Transverse colon (tissue), 4 donors: ENCODE results near the gene TRIB2. TPM values are rescaled to one million over a fixed set of nuclear protein-coding genes. Genes with fewer than 3 reads are reported as not detected.

ENCODE experiments used
- DNase-seq: peaks from one replicate; pipeline ENCODE4 v3.0.0-alpha.2; 2019
- H3K27ac ChIP-seq, 4 donors: fragments of 200-600 bp; sonication (generic); 2 replicates each; pipeline ENCODE4 v1.5.1; 2016 to 2018; ENCODE audit warnings: inconsistent platforms in 4 of 4
- H3K27me3 ChIP-seq: fragments of 200-600 bp; sonication (generic); 2 replicates; pipeline ENCODE4 v1.5.1; 2017; ENCODE audit warnings: inconsistent platforms
- H3K36me3 ChIP-seq, 4 donors: fragments of 200-600 bp; sonication (generic); 2 replicates each; pipeline ENCODE4 v1.5.1; 2017 to 2019; ENCODE audit warnings: inconsistent platforms in 4 of 4
- H3K4me1 ChIP-seq, 4 donors: fragments of 200-600 bp; sonication (generic); 2 replicates each; pipeline ENCODE4 v1.5.1; 2017 to 2020; ENCODE audit warnings: inconsistent platforms in 4 of 4
- H3K4me3 ChIP-seq, 4 donors: fragments of 200-600 bp; sonication (generic); 1 replicate in 1 of 4; 2 replicates in 3 of 4; pipeline versions ENCODE4 v1.5.1 to v1.6.1; 2017 to 2019; ENCODE audit warnings: inconsistent platforms in 4 of 4
- H3K9me3 ChIP-seq, 2 donors: fragments of 200-600 bp; sonication (generic); 2 replicates each; pipeline ENCODE4 v1.5.1; 2017 to 2019; ENCODE audit warnings: inconsistent platforms in 2 of 2
- CTCF ChIP-seq, 5 experiments: fragments of 200-600 bp in 3 of 5; fragments of 450-650 bp in 2 of 5; sonication (generic) in 3 of 5; IDR thresholded peaks; 1 replicate in 2 of 5; 2 replicates in 3 of 5; pipeline ENCODE4 v1.5.1; 2016 to 2017; ENCODE audit warnings: antibody characterized with exemption in 5 of 5, inconsistent platforms in 3 of 5, mild to moderate bottlenecking in 2 of 5, moderate library complexity in 1 of 5
- EP300 ChIP-seq: sonication (generic); formaldehyde crosslinking; IDR thresholded peaks from one replicate; pipeline ENCODE4 v1.6.1; 2017; ENCODE audit warnings: antibody characterized with exemption, low read depth
- POLR2A ChIP-seq: fragments of 450-650 bp; IDR thresholded peaks from one replicate; pipeline ENCODE4 v1.6.1; 2016; ENCODE audit warnings: antibody characterized with exemption, mild to moderate bottlenecking, moderate library complexity
- POLR2AphosphoS5 ChIP-seq, 3 donors: sonication (generic); formaldehyde crosslinking; IDR thresholded peaks; one replicate each; pipeline ENCODE4 v1.6.1; 2016; ENCODE audit warnings: antibody characterized with exemption in 3 of 3
- WGBS, 2 donors: methylation state at CpG; one replicate each; pipeline ENCODE4 v1.1.5; 2018; ENCODE audit warnings: low coverage in 1 of 2; 5-methylcytosine and 5-hydroxymethylcytosine counted together
- in situ Hi-C, 4 donors: fragments of 200-750 bp; cut with MboI; loops; one replicate each; pipeline versions ENCODE4 v1.15.0 to v1.15.1; 2017; ENCODE audit warnings: low sequenced_read_pairs in 3 of 4, low pct_ligation_motif_present in 1 of 4, low pct_unique_long_range_greater_than_20kb in 1 of 4
- intact Hi-C: fragments of 100-400 bp; cut with DNase I; formaldehyde crosslinking; loops from one replicate; pipeline ENCODE4 v1.15.1; 2023; ENCODE audit warnings: low total_unique reads
- total RNA-seq, 4 donors: library from RNA; depleted of rRNA; stranded (reverse); fragments of >200 nt; gene quantifications; one replicate each; pipeline ENCODE4 v1.1.0, GENCODE V29; 2016

TRIB2 gene
- total RNA-seq, 4 donors from 2014 or later = 14.2 to 109 (median 36.1) TPM

DNA sequence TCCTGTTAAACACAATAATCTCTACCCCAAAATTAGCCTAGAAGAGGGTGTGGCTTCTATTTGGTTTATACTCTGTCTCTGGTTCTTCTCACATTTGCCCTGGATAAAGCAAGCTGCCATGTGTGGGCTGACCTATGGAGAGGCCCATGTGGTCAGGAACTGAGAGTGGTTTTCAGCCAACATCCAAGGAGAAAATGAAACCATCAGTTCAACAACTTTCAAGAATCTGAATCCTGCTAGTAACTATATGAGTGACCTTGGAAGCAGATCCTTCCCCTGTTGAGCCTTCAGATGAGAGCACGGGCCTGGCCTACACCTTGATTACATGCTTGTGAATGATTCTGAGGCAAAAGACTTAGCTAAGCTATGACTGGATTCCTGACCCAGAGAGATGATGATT lies 11.5 kb upstream of the TRIB2 start:
- Histone ChIP-seq H3K36me3 (no peaks in the 10 kb centered on the region), H3K4me1 (peaks cover 0 to 3% (median 0%) of the 10 kb centered on the region in 4 donors), H3K27me3 (no peaks in the 10 kb centered on the region), H3K9me3 (no peaks in the 10 kb centered on the region), H3K4me3 (no peak overlapping the region), H3K27ac (no peak overlapping the region)
- intact Hi-C loops = no loop called here
- WGBS, 2 donors = 91 to 100% methylated on average over 1 of the region's 1 CpG
- in situ Hi-C loops = loop anchor here in 3 of 4 donors (25.0 kb wide), 3 partner anchors 543 to 868 kb away; no protein-coding TSS in a partner anchor
- DNase-seq = no peak
- TF ChIP-seq CTCF (IDR thresholded peaks at IDR 0.05) = no peak
- TF ChIP-seq POLR2A = no peak
- TF ChIP-seq EP300 = no peak
- TF ChIP-seq POLR2AphosphoS5 (IDR thresholded peaks at IDR 0.05) = no peak

- Histone ChIP-seq H3K4me1 (peaks cover 0 to 3% (median 0%) of the 10 kb centered on the region in 4 donors), H3K36me3 (no peaks in the 10 kb centered on the region), H3K27ac (no peak overlapping the region), H3K9me3 (no peaks in the 10 kb centered on the region), H3K4me3 (no peak overlapping the region), H3K27me3 (no peaks in the 10 kb centered on the region)
- 95 to 100% methylated on average over 2 of the region's 2 CpGs for WGBS, 2 donors
- no peak for TF ChIP-seq POLR2A
- TF ChIP-seq EP300 = no peak
- no peak for TF ChIP-seq CTCF (IDR thresholded peaks at IDR 0.05)
- TF ChIP-seq POLR2AphosphoS5 (IDR thresholded peaks at IDR 0.05) = no peak
- DNase-seq = no peak
- in situ Hi-C loops (loop anchor here in 3 of 4 donors (25.0 kb wide), 3 partner anchors 543 to 868 kb away; no protein-coding TSS in a partner anchor), intact Hi-C loops (no loop called here)
Measured at GRCh38 chr2:12705742-12706141, 11.0 kb upstream of the TRIB2 start.

DNA sequence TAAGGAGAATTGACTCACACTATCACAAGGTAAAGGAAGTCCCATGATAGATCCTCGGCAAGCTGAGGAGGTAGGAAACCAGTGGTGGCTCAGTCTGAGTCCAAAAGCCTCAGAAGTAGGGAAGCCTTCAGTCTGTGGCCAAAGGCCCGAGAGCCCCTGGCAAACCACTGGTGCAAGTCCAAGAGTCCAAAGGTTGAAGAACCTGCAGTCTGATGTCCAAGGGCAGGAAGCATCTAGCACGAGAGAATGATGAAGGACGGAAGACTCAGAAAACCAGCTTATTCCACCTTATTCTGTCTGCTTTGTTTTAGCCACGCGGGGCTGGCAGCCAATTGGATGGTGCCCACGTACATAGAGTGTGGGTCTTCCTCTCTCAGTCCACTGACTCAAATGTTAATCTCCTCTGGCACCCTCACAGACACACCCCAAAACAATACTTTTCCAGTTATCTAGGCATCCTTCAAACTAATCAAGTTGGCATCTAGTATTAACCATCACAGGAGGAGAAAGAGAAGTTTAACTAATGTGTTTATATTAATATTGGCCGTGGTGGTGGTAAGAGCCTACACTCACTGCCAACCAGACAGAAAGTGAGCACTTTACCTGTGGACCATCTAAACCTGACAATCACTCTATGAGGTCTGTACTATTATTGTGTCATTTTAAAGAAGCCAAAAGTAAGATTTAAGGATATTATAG lies 8.1 kb upstream of the TRIB2 start:
- DNase-seq = no peak
- H3K4me1 ChIP-seq = no peaks in the 10 kb centered on the region
- TF ChIP-seq CTCF (IDR thresholded peaks at IDR 0.05) = no peak
- TF ChIP-seq EP300 = no peak
- no peak for TF ChIP-seq POLR2AphosphoS5 (IDR thresholded peaks at IDR 0.05)
- TF ChIP-seq POLR2A = no peak
- H3K36me3 ChIP-seq = no peaks in the 10 kb centered on the region
- no peaks in the 10 kb centered on the region for H3K9me3 ChIP-seq
- no peaks in the 10 kb centered on the region for H3K27me3 ChIP-seq
- H3K27ac ChIP-seq = no peak overlapping the region
- 91 to 100% methylated on average over 4 to 8 of the region's 8 CpGs for WGBS, 2 donors
- no peak overlapping the region for H3K4me3 ChIP-seq
- in situ Hi-C loops = loop anchor here in 3 of 4 donors (25.0 kb wide), 3 partner anchors 546 to 871 kb away; no protein-coding TSS in a partner anchor
- intact Hi-C loops = no loop called here

DNA sequence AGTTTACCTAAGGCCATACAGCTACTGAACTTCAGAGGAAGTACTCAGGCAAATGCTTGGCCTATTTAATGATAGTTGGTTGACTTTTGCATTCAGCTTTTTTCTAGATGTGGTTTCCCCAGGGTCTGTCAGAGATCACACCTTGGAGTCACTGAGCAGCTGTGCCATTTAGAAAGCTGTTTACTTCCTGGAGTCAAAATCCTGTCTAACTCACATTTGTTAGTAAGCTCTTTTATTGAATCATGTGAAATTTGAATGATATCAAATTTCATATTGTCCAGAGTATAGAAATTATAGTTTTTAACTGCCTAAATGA lies 7.6 kb upstream of the TRIB2 start:
- Histone ChIP-seq H3K9me3 (no peaks in the 10 kb centered on the region), H3K36me3 (no peaks in the 10 kb centered on the region), H3K27ac (no peak overlapping the region), H3K4me3 (no peak overlapping the region), H3K4me1 (no peaks in the 10 kb centered on the region), H3K27me3 (no peaks in the 10 kb centered on the region)
- intact Hi-C loops (no loop called here), in situ Hi-C loops (loop anchor here in 3 of 4 donors (25.0 kb wide), 3 partner anchors 547 to 872 kb away; no protein-coding TSS in a partner anchor)
- DNase-seq = no peak
- TF ChIP-seq POLR2A (no peak), EP300 (no peak), POLR2AphosphoS5 (IDR thresholded peaks at IDR 0.05) (no peak), CTCF (IDR thresholded peaks at IDR 0.05) (no peak)
